Gastrocnemius medialis (tissue), 4 donors: ENCODE measurements around the gene NUDT4.

ENCODE experiments used
- POLR2A ChIP-seq, 2 donors: fragments of 450-650 bp; IDR thresholded peaks; one replicate each; pipeline ENCODE4 v1.6.1; 2017; ENCODE audit warnings: antibody characterized with exemption in 2 of 2, mild to moderate bottlenecking in 2 of 2, moderate library complexity in 2 of 2
- TF ChIP-seq, protein P1 (sequence below), 5 experiments: fragments of 450-650 bp in 3 of 5; fragments of 200-600 bp in 2 of 5; sonication (generic) in 2 of 5; IDR thresholded peaks in 4 of 5; conservative IDR thresholded peaks in 1 of 5; 1 replicate in 4 of 5; 2 replicates in 1 of 5; pipeline ENCODE4 v1.5.1; 2016 to 2019; ENCODE audit warnings: antibody characterized with exemption in 5 of 5, mild to moderate bottlenecking in 3 of 5, moderate library complexity in 3 of 5

DNA sequence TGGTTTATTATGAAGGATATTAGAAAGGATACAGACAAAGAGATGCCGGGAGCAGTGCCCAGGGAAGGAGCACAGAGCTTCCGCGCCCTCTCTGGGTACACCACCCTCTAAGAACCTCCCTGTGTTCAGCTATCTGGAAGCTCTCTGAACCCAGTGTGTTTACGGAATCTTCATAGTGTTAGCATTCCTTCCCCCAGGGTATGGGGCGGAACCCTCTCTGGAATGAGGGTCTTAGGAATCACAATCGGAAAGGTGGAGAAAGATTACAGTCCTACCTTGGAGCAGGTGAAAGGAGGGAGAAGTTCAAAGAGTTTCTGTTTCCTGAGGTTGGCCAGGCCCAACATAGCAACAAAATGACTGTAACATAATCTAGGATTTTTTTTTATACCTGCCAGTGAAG, 6.8 kb upstream of the NUDT4 start:
- TF ChIP-seq, protein P1, sequence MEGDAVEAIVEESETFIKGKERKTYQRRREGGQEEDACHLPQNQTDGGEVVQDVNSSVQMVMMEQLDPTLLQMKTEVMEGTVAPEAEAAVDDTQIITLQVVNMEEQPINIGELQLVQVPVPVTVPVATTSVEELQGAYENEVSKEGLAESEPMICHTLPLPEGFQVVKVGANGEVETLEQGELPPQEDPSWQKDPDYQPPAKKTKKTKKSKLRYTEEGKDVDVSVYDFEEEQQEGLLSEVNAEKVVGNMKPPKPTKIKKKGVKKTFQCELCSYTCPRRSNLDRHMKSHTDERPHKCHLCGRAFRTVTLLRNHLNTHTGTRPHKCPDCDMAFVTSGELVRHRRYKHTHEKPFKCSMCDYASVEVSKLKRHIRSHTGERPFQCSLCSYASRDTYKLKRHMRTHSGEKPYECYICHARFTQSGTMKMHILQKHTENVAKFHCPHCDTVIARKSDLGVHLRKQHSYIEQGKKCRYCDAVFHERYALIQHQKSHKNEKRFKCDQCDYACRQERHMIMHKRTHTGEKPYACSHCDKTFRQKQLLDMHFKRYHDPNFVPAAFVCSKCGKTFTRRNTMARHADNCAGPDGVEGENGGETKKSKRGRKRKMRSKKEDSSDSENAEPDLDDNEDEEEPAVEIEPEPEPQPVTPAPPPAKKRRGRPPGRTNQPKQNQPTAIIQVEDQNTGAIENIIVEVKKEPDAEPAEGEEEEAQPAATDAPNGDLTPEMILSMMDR (IDR thresholded peaks at IDR 0.05 in 4 of 5, conservative IDR thresholded peaks at IDR 0.05 in 1 of 5): no peak
- TF ChIP-seq POLR2A (IDR thresholded peaks at IDR 0.05): no peak
